Measurements from ENCODE around the gene PTGS2.
A peak's percentile ranks its signal among the peaks of the same experiment; 100 is the strongest.

The PTGS2 gene

DNA sequence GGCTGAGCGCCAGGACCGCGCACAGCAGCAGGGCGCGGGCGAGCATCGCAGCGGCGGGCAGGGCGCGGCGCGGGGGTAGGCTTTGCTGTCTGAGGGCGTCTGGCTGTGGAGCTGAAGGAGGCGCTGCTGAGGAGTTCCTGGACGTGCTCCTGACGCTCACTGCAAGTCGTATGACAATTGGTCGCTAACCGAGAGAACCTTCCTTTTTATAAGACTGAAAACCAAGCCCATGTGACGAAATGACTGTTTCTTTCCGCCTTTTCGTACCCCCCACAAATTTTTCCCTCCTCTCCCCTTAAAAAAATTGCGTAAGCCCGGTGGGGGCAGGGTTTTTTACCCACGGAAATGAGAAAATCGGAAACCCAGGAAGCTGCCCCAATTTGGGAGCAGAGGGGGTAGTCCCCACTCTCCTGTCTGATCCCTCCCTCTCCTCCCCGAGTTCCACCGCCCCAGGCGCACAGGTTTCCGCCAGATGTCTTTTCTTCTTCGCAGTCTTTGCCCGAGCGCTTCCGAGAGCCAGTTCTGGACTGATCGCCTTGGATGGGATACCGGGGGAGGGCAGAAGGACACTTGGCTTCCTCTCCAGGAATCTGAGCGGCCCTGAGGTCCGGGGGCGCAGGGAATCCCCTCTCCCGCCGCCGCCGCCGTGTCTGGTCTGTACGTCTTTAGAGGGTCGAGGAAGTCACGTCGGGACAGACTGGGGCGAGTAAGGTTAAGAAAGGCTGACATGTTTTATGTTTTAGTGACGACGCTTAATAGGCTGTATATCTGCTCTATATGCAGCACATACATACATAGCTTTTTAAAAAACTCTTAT lies at the start of gene PTGS2:
Gene PTGS2, minus strand, starts transcription at position 179 of the 817 bp plus-strand sequence. Its CDS starts 133 bp downstream, at position 46.
- peak; percentile 50 for DNase-seq

DNA sequence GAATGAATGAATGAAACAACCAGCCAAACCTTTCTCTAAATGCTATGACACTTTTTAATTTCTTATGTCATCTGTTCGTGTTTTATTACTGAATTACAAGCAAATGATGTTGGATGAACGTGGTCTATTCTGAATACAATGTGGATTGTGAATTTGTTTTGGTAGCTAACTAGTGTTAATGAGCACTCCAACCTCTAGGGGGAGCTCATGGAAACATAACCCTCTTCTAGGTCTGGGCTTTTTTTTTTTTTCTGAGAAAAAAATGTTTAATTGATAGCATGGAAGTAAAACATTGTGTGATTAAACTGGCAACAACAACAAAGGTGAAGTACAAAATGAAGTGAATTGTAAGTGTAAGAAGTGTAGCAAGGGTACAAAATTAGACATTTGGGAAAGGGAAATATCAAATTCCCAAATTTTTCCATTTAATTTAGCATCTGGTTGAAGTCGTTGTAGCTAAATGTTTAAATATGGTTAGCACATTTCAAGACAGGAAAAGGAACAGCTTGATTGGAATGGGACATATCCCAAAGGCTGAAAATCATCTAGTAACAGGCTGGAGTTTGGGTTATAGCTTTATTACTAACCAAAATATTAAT lies 42.6 kb upstream of the PTGS2 start:
- no peak for DNase-seq

DNA sequence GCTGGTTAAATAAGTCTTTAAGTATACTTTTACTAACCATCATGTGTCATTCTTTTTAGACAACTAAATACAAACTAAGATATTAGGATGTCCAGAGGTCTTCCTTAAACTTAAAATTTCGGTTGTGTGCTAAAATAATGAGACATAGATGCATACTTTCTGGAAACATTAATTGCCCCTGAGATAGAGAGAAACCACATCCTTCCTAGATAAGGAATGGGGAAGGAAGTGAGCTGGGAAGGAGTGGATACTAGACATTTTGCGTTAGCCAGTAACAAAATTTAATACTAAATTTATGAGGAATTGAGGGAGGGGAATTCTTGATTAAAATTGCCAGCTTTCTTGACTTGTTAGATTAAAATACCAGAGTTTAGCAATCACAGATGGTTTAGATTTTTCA lies 37.1 kb upstream of the PTGS2 start:
- no peak for DNase-seq

DNA sequence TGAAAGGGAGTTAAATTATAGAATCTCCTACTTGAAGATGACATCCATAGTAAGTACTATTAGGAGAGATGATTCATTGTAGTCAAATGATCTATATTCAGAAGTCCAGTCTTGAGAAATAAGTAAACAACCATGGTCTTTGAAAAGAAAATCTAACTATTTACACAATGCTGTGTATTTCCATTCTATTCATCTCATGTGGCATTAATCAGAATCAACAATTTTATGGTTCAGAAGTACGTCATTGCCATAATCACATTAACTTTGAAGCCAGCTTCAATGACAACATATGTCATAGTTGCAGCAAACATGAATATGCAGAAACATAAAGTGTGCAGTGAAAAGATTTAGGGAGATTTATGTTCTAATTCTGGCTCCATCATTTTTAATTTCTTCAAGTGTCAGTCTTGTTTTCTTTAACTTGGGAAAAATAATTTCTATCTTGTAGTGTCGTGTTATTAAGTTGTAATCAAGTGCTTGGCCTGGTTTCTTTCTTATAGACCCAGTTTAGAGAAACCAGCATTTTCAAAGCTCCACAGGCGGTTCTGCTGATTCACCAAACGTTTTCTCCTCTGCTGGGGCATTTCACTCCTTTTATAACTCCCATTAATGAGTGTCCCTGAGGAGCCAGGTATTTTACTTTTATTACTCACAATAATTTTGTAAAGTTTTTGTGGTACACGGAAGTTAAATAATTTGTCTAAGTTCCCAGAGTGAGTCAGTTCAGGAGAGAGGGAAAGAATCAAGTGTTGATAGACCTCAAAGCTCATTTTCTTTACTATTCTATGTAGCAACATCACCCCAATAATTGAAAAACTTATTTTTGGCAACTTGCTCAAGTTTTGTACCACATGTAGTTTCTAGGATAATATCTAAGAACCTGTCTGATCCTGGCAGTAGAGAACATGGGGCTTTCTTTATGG lies 35.9 kb upstream of the PTGS2 start:
- no peak for DNase-seq

DNA sequence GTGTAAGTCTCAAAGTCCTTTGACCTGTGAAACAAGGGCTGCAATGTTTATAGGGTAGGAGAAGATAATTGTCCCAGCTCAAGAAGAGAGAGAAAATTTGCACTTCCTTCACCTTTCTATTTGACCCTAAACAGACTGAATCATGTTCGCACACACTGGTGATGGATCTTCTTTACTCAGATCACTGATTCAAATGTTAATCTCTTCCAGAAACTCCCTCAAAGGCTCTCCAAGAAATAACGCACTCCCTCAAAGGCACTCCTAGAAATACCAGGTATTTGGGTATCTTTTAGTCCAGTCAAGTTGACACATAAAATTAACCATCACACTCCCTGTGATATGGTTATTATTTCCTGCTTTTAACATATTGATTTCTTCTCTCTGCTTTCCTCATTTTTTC lies 30.5 kb upstream of the PTGS2 start:
- DNase-seq, result no peak

DNA sequence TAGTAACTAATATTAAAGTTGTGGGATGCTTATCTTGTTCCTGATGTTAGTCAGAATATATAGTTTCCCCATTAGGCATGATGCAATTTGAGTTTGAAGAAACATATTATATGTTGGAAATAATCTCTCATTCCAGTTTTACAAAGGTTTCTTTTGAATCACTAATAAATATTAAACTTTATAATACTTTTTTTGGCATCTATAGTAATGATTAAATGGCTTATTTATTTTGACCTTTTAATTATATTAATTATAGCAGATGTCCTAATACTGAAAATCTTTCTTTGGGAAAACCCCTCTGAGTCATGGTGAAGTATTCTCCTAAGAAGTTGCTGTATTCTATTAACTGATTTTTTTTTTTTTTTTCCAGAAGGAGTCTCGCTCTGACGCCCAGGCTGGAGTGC lies 28.5 kb upstream of the PTGS2 start:
- no peak for DNase-seq

DNA sequence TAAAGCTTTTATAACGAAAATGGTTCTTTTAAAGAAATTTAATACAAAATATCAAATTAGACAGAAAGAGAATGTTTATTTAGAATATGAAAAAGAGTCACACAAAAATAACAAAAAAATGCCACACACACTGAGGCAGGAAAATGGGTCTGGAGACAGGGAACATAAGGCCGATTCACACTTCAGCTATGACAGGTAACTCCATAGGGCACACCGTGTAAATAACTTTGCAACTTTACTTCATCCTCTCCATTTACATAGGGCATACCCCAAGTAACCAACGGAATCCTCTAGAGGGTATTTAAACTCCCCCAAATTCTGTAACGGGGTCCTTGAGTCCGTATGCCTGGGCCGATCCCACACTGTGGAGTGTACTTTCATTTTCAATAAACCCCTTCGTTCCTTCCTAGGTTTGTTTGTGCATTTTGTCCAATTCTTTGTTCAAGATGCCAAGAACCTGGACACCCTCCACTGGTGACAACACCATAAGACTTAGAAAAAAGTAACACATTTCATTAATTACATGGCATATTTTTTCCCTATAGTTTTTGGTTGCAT lies 23.1 kb upstream of the PTGS2 start:
- DNase-seq, result no peak

DNA sequence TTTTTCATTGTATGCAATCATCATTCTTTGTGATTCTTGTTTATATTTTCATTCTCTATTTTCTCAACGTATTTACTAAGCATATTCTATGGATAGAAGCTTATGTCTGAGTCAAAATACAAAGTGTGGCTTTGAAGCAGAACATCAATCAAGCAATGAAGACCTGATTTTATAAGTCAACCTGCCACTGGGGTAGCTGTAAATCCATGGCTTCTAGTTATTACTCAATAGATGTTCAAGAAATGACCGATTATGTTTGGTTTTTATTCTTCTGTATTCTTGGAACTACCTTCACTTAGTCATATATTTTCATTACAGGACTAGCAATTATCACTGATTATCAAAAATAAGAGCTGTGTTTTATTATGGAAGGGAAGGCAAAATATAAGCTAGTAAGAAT lies 20.5 kb upstream of the PTGS2 start:
- no peak for DNase-seq

DNA sequence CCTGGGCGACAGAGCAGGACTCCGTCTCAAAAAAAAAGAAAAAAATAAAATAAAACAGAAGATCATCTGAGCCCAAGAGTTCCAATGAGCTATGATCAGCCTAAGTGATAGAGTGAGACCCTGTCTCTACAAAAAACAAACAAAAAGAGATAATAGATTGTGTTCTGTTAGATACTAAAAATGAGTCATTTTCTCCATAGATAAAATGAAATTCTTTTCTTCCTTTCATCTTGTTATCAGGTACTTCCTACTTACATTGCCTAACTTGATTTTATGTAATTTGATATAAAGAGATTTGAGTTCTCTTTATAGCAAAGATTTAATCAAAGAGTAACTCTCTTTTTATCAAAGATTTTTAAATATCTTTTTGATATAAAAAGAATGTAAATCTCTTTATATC lies 19.3 kb upstream of the PTGS2 start:
- no peak for DNase-seq

DNA sequence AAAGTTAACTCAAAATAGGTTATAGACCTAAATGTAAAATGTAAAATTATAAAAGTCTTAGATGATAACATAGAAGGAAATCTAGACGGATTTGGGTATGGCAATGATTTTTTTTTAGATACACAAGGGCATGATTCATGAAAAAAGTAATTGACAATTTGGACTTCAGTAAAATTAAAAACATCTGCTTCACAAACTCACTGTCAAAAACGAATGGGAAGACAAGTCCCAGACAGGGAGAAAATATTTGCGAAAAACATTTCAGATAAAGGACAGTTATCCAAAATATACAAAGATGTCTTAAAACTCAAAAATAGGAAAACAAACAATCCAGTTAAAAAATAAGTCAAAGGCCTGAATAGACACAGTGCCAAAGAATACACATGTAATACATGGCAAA lies 9.7 kb upstream of the PTGS2 start:
- DNase-seq, result no peak

DNA sequence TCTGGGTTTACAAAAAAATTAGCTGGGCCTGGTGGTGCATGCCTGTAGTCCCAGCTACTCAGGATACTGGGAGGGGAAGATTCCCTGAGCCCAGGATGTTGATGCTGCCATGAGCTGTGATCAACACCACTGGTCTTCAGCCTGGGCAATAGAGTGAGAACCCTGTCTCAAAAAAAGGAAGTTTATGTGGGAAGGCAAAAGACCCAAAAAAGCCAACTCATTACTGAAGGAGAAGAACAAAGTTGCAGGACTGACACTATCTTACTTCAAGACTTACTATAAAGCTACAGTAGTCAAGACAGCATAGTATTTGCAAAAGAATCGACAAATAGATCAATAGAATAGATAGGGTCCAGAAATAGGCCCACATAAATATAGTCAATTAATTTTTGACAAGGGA lies 9.2 kb upstream of the PTGS2 start:
- no peak for DNase-seq

DNA sequence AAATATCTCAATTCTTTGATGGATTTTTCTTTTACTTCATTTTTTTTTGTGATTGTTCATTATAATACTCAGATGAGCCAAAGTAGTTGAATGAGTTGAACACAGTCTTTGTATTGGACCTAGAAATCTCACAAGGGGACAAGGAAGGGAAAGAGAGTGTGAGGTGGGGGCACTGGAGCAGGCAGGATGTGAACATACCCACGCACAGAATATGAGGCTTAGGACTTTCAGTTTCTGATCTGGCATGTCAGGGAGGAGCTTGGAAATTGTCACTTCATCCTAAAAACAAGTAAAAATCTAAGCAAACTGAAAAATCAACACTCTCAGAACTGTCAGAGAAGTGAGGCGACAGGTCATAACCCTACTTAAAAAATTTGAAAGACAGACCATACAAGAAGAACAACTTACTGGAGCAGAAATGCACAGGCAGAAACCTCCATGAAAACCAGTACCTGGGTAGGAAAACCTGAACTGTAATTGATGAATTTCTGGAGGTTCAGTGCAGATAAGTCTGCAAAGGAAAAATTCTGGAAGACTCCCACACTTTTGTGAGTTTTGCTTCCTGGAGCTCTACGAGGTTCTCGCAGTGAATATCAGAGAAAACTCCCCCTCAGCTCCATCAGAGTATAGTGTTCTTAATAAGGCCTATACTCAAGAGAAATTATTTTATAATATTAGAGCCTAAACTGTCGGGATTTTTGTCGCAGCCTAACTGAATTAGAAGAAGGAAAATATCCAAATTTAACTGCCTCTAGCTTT lies 3.6 kb upstream of the PTGS2 start:
- no peak for DNase-seq

DNA sequence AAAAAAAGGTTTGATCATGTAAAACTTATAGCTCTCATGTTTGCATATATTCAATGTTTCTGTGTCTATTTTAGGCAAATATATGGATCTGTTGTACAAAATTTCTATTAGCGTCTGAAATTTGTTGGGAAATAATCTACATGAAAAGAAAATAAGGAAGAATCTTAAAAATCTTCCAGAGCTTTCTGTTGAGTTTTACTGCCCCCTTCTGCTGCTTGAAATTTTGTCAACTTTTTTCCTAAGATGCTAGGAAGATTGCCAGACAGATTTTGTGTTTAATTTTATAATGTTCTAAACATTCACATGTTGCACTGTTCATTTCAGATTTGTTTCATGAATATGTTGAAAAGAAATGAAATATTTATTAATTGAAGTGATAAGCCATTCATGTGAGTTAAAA lies 2.5 kb upstream of the PTGS2 start:
- no peak for DNase-seq

DNA sequence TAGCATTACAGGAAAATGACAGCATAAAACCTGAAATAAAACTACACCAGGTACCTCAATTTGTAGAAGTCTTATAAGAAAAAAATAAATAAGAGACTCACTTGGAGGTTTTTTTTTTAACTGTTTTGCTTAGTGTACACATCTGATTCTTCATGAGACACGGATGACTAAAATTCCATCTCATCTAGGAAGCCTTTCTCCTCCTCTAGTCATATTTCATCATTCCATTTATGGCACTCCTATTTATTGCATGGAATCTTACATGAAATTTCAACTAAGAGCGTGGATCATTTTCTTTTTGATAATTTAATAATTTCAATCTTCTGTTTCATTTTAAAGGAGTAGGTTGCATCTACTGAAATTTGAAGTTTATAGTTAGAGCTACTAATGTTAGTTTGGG lies 1.6 kb upstream of the PTGS2 start:
- no peak for DNase-seq

DNA sequence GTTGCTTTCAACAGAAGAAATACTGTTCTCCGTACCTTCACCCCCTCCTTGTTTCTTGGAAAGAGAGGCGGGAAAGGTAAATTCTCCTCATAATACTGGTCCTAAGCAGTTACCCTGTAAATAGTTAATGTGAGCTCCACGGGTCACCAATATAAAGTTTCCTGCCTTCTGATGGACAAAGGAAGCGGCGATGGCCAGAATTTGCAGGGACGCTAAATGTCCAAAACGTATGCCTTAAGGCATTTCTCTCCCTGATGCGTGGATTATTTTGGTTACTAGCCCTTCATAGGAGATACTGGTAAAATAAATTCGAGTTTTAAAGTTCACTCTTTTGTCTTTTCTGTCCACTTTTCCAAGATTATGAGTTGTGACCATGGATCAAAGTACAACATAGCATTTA lies 898 bp upstream of the PTGS2 start:
- no peak for DNase-seq

DNA sequence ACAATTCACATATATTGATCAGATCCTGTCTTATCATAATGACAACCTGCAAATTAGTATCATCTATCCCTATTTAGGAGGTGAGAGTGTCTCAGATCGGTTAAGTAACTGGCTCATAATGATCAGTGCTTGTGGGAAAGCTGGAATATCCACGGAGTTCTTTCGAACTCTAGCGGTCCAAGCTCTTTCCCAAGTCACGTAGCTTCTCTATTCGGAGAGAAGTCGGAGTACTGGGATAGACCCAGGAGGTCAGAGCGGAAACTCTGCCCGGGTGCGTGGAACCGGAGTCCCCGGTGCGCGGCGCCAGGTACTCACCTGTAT lies 339 bp downstream of the PTGS2 start:
- no peak for DNase-seq

DNA sequence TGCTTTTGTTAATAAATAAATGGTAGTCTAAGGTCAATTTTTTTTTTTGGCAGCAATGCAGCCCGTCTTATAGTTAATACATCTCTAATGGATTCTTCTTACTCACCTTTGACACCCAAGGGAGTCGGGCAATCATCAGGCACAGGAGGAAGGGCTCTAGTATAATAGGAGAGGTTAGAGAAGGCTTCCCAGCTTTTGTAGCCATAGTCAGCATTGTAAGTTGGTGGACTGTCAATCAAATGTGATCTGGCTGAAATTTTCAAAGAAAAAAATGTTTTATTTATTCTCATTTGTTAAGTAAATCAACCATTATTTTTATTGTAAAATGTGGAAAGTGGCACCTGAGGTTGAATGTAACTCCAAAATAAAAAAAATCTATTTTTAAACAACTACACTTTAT lies 2.1 kb downstream of the PTGS2 start:
- DNase-seq, result no peak

DNA sequence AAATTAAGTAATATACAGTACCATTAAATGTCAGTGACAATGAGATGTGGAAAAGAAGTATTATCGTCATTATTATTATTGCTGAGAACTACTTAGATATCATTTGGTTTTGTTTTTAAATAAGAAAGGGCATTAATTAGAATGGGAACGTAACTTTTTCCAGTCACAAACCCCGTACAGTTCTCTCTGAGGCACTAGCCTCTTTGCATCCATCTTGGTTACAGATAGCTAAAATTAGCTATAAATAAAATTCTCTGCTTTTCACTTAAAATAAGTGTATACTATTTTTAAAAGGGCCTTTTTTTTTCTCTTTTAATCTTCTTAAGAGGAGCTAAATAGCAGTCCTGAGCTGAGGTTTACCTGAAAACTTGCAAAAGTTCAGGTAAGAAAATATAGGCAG lies 7.6 kb downstream of the PTGS2 start:
- DNase-seq, result no peak

DNA sequence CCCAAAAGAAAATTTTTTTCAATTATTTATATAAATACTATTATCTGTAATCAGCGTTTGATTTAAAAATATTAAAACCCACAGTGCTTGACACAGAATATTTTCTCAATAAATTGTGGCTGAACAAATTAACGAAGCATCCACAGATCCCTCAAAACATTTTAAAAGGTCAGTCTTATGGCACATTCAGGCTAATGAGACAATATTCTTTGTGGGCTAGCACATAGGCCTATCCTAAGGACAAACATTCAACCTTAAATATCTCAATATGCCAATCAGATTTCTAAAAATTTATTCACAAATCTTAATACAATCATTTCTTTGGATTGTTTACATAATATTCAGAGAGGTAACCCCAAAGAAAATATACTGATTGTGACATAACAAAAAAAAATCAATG lies 8.1 kb downstream of the PTGS2 start:
- no peak for DNase-seq

DNA sequence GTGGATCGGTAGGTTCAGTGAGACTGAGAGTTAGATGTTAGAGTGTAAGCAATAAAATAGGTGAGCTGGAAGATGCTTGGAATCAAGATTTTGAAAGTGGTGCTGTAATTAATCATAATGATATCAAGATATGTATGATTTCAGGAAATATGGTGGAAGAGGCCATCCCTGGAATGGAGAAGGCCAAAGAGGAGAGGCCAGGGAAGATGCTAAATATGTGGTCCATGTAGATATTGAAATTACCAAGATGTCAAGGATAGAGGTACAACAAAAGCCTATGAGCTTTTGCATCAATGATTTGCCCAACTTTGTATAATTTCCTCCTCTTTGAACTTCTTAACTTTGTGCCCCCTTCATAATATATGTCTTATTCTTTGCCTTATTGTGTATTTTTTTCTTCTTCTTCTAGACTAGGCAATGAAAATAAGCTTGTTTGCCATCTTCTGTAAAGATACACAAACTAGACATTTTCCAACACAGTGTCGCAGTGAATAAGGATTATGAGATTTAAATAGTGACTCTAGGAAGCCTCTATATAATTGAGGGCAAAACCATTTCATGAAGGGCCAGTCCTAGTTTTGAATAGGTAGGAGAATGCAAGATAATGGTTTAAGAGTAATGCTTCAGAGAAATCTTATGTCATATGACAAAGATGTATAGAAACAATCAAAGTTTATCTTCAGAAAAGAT lies 8.9 kb downstream of the PTGS2 start:
- no peak for DNase-seq

DNA sequence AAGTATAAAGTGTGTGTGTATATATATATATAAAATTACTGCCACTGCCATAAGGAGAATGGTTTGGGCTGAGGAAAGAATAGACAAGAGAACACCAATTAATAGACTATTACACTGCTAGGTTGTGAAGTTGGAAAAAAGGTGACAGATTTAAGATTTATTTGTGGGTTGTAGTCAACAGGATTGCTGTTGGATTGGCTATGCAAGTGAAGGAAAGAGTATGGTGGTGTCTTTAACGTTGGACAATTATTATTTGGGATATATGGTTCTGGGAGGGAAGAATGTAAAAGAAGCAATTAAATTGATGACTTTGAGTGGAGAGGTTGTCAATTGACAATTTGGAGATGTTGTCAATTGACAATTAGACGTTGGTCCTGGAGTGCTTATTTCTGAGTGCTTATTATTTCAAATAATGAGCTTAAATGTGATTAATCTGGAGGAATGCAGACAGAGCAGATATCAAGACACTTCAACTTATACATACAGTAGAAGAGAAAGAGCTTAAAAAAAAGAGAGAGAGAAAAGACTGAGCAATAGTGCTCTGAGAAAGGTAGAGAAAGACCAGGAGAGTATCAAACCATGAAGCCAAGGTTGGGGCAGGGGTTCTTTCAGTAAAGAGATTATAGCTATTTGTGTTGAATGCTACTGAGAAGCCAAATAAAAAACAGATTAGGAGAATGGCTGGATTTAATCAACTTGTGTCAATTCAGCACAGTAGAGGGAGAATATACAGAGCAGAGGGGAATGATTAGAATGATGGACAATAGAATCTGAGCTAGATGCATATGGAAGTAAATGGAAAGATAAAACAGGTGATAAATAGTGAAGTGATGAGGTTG lies 9.7 kb downstream of the PTGS2 start:
- DNase-seq, result no peak

Data from NCI-H748 treated with DMSO at 0.1 percent for 48 hours (cell line).